HG02973 (cell line): ENCODE measurements around the gene CAST.
"Not testable (repeated sequence)": the region's sequence is repeated elsewhere in the genome, so short reads cannot be mapped to it uniquely, and the experiment has no call there.

Experiments used
- ATAC-seq: cut with Tn5 transposase; IDR thresholded peaks from one replicate; pipeline ENCODE4 v1.9.1; 2021; ENCODE audit warnings: moderate library complexity; ENCODE audit not compliant: unreplicated experiment

Gene CAST

GRCh38 chr5:96775689-96776088 lies 113.5 kb downstream of the CAST start:
- no peak for ATAC-seq

DNA sequence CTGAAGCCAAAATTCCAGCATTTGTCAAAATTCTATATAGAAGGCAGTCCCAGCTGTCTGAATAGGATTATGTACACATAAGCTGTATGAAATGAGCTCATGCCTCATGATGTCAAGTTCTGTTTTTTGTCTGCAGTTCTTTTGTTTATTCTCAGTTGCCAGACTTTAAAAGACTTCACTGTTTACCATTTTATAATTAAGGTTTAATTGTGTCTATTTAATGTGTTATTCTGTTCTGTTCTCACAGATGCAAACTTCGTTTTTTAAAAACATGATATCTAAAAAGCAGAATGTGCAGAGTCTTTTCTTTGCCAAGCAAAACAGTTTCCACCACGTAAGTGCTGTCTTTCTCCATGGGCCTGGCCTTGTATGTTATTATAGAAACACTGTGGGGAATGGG lies 114.4 kb downstream of the CAST start:
- ATAC-seq = no peak

DNA sequence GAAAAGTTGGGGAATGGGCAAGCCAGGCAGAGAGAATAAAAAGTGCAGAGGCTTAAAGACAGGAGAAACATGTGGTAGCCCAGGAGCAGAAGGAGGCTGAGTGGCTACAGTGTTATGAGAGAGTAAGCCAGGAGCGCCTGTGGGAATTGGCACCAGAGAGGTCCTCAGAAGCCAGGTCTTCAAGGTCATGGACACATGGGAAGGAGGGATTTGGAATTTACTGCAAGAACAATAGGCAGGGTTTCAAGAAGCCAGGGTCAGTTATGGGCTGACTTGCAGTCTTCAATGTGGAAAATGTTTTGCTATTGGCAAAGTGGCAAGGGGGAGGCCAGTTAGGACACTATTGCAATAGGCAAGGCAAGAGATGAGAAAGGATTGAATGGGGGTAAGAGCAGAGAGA lies 116.2 kb downstream of the CAST start:
- no peak for ATAC-seq

DNA sequence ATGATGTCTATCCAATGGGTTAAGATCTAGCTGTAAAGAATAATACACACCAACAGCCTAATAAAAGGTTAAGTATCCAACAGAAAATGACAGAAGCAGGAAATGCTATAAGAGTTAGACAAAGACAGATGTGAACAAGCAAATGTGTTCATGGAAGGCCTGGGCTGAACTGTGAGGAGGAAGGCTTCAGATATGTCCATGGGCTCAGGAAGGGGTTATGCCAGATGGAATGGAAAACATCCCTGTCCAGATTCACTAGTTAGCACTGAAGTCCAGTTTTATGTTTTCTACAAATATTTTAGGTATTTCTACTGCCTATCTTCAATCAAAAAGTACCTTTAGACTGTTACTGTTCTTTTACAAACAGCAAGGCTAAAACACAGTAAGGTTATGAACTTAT lies 118.5 kb downstream of the CAST start:
- ATAC-seq = no peak

DNA sequence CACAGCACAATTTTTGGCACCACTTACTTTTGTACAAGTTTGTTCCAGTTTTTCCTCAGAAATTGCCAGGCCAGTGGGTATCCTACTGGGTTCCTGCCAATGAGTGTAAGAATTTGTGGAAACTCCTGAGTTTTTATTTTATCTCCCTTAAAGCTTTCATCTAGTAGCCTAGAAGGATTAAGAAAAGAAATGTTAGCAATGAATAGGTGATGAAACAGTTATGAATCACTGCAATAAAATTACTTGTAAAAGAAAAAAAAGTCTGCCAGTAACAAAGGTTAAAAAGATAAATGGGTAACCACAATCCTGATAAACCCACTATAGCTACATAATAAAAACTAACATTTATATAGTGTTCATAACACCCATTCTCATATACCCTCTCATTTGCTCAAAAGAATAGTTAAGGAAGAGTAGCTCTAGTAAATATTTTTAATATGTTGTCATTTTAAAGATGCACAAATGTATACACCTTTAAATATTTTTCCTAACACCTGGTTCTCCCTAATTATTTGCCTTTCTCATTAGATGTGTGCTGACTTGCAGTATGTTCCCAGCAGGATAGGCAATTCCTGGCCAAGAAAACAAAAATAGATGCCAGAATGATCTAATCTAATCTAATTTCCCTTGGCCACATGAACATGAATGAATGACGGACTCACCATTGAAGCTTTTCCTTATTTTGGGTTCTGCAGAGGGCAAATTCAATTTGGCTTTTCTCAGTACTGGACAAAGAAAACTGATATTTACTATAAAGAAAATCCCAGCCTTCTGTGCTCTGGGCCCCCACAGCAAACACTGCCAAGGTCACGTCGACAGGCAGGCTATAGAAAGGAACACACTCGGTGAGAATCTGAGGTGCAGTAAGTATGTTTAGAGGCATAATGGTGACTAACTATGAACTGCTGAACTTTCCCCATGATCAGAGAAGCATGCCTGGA lies 119.1 kb downstream of the CAST start:
- no peak for ATAC-seq

DNA sequence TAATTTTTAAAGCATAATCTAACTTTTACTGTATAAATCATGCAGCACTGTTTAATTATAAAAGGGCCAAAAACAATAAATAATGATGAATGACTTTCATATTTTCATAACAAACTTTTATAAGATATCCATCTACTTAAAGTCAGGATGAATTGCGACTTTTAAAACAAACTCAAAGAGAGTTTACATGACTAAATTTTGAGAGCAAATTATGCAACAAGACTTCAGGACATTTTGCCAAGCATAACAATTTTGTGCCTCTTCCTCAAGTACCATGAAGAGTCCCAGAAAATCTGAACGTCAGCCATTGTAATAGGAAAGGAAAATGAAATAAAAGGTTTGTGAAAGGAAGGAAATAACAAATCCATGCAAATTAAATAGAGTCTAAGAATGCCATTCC lies 121.2 kb downstream of the CAST start:
- no peak for ATAC-seq

DNA sequence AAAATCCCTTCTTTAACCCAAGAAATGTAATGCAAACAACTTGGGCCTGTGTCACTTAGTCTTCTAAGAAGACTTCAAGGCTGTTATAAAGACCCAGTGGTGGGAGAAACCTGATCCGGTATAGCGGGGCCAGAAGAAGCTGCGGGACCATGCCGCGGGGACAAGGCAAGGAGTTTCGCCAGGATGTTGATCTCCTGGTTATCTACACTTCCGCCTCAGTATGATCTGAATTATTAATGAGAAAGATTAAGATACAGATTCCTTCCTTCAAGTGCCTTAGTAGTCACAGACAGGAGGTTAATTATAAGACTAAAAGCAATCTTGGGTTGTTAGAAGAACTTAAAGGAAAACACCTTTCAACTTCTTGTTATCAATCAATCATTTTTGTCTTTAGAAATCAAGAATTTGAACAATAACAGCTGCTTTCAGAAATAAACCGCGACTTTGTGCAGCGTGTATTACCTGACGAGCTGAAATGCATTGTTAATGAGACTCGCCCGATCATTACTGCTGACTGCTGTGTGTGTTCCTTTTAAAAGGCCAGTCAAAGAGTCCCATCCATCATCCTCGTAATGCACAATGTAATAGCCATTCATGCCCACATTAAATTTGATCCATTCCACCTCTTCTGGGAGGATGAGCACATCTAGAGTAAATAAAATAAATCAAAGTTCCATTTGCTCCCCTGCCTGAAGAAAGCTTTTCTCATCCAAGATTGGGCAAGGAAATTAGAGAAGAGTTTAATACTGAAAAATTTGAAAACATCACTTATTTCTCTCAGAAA lies 123.3 kb downstream of the CAST start:
- no peak for ATAC-seq

GRCh38 chr5:96788112-96788749 lies 126.1 kb downstream of the CAST start:
- ATAC-seq = no peak

GRCh38 chr5:96789794-96790330 lies 127.7 kb downstream of the CAST start:
- no peak for ATAC-seq

DNA sequence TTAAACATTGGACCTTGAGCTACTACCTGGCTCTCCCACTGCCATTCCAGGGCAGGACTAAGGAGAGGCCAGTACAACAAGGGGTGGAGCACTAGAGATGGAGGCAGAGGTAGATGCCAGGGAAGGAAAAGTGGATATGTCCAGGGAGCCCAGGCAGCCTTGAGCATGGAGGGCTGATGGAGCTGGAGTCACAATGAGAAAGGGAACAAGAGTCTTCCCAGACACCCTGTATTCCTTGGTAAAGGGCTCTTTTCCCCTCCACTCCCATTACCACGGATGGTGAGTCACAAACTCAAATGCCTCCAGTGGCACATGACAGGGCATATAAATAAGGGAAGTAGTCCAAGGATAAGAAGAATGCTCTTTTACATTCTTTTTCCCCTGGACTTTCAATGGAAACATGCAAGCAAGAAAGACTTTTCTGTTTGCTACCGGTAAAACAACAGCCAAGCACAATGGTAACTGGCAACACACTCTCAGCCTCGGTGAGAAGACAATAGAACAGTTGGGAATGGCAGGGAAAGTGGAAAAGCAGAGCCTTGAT lies 128.9 kb downstream of the CAST start:
- ATAC-seq = no peak

DNA sequence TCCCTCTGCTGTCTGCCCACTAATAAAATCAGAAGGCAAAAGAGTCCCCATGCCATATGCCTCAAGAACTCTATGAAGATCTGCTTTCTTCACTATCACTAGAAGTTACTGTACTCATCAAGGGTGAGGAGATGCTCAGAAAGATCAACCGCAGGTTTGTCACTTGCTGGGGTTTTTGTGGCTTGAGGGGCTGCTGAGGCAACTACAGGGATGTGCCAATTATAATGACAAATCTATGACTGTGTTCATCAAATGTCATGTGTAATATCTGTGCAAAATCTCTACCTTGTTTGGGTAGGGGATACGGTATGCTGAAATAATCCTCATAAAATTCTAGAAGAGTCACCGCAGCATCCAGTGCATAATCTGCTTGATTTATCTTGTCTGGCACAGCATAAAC lies 132.6 kb downstream of the CAST start:
- no peak for ATAC-seq

DNA sequence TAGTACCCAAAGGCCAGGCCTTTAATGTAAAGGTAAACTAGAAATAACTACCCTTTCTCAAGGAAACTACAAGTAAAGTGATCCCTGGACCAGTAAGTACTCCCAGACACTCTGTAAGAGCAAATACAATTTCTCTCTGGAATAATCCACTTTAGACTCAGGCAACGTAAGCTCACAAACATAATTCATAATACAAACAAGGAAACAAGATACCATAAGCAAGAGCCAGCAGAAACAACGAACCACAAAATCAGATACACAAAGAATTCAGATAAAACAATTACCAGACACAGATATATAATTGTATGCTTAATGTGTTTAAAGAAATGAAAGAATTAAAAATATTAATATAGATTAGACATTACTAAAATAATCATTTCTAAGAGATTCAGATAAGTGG lies 133.4 kb downstream of the CAST start:
- ATAC-seq = no peak

- no peak for ATAC-seq
Measured at GRCh38 chr5:96796434-96796833, 134.3 kb downstream of the CAST start.

DNA sequence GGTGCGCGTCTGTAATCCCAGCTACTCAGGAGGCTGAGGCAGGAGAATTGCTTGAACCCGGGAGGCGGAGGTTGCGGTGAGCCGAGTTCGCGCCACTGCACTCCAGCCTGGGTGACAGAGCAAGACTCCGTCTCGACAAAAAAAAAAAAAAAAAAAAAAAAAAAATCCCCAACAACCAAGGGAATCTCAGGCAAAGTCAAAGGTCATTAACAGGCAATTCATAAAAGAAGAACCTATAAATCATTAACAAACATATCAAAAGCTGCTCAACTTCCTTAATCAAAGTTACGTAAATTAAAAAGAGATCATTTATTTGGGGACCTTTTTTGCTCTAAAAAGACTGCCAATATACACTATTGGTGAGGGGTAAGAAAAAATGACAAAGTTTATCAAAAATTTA lies 139.5 kb downstream of the CAST start:
- not testable (repeated sequence) for ATAC-seq

DNA sequence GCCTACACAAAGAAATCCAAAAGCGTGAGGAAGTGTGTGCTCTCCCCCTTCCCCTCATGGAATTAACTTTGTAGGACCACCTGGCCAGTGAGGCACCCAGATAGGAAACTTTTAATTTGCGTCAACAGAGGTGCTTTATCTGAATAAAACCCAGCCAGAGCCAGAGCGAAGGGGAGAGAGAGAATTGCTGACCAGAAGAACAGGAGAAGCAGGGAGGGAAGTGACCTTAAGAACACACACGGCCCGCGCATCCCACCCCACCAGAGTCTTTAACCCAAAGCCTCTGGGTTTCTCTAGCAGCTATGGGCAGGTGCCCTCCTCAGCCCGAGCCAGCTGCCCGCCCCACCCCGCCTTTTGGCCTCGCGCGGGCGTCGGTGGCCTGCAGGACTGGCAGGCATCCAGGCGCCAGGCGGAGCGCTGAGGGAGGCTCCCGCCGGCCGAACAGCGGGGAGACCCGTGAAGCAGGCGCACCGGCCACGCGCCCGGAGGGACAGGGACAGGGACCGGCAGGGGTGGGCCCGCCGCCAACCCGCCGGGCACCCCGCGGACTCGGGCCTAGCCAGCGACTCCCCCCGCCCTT lies 145.0 kb downstream of the CAST start:
- peak; percentile 36 for ATAC-seq

DNA sequence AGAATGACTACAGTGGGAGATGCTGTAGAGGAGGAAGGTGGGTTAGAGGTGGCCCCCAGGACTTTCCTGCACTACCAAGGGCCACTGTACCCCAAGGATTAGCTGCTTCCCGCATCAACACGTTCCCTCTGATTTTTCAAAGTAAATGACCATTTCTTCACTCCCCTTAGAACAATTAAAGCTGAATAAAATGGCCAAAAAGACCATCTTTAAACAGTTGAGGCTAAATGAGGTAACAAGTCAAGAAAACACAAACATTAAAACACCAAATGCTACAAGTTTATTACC lies 146.3 kb downstream of the CAST start:
- no peak for ATAC-seq

DNA sequence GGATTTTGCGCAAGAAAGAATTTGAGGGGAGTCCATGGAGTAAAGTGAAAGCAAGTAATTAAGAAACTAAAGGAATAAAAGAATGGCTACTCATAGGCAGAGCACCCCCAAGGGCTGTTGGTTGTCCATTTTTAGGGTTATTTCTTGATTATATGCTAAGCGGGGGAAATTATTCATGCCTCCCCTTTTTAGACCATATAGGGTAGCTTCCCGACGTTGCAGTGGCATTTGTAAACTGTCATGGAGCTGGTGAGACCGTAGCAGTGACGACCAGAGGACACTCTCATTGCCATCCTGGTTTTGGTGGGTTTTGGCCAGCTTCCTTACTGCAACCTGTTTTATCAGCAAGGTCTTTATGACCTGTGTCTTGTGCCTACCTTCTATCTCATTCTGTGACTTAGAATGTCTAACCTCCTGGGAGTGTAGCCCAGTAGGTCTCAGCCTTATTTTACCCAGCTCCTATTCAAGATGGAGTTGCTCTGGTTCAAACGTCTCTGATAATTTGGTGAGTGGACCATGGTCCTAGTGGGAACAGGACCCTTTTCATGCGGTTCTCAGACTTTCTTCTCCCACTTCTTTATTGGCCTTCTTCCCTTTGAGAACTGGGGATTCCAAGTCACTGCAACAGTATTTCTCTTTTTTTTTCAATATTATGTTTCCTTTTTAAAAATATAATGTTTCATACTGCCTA lies 146.8 kb downstream of the CAST start:
- no peak for ATAC-seq

DNA sequence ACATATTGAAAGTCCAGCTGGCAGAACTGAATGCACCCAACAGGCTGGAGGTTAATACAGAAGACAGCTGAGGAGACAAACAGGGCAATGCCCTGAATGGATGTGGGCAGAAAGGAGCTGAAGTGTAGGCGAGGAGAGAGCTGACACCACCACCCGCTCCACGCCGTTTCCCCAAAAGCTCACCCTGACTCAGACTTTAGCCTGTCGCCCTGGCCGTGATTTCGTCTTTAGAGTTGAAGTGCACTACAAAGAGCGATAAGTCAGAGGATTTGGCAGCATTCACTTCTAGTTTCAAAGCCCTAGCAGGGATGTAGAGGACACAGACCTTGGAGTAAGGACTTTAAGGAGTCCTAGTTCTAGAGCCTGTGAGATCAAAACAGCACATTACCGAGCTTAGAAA lies 147.7 kb downstream of the CAST start:
- ATAC-seq = no peak

DNA sequence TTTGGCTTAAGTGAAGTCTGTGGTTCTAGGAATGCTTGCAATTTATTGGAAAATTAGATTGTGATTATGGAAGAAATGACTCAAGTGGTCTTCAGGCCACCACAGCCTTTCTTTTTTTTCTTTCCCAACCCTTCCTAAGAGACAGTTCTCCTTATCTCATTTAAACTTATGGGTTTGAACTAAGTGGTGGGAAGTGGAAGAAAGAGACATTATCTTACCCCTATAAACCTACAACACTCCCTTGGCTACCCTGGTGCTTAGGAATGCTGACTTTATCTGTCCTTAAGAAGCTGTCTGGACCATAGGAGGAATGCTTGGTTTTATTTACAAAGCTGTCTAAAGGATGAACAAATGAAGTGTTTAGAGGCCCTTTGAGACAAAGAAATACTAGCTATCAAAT lies 150.7 kb downstream of the CAST start:
- ATAC-seq = no peak

DNA sequence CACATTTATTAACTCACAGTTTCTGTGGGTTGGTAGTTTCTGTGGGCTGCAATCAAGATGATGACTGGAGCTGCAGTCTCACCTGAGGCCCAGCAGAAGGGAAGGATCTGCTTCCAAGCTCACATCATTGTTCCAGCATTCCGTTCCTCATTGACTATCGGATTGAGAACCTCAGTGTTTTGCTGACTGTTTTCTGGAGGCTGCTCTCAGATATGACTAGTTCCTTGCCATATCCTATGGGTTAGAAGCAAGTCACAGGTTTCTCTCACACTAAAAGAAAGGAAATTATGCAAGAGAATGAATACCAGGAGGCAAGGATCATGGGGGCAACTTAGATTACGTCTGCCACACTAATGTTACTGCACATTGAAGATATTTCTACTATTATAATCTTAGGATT lies 151.9 kb downstream of the CAST start:
- no peak for ATAC-seq
